ENCODE measurements around the gene PPIP5K2. TPM values are rescaled to one million over a fixed set of nuclear protein-coding genes. Genes with fewer than 3 reads are reported as not detected.
A peak's percentile ranks its signal among the peaks of the same experiment; 100 is the strongest.

The PPIP5K2 gene
- total RNA-seq, 1 experiment from 2014 or later, result 75.6 TPM

DNA sequence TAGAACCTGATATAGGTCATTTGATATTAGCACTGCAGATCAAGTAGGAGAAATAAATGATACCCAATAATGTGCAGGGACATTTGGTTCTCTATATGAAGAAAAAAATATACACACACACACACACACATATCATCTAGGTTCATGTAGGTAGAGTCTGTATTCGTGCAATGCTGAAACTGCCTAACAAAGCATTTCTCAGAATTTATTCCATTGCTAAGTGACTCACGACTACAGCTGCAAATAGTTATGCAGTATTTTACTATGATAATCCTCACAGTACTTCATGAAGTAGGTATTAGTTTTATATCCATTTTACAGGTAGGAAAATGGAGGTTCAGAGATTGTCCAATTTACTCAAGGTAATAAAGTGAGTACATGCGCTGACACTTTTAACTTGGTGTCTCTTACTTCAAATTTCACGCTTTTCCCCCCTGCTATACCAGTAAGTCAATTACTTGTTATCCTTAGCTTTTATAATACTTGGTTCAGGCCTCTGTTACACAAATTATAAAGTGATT is 2.6 kb upstream of the PPIP5K2 start:
- no peak overlapping the region for H3K27ac ChIP-seq (ENCODE audit: low read depth, low read length, poor library complexity, severe bottlenecking)
- no peaks in the 10 kb centered on the region for H3K9me3 ChIP-seq (ENCODE audit: low read depth, low read length, poor library complexity, severe bottlenecking)
- TF ChIP-seq, protein P1, sequence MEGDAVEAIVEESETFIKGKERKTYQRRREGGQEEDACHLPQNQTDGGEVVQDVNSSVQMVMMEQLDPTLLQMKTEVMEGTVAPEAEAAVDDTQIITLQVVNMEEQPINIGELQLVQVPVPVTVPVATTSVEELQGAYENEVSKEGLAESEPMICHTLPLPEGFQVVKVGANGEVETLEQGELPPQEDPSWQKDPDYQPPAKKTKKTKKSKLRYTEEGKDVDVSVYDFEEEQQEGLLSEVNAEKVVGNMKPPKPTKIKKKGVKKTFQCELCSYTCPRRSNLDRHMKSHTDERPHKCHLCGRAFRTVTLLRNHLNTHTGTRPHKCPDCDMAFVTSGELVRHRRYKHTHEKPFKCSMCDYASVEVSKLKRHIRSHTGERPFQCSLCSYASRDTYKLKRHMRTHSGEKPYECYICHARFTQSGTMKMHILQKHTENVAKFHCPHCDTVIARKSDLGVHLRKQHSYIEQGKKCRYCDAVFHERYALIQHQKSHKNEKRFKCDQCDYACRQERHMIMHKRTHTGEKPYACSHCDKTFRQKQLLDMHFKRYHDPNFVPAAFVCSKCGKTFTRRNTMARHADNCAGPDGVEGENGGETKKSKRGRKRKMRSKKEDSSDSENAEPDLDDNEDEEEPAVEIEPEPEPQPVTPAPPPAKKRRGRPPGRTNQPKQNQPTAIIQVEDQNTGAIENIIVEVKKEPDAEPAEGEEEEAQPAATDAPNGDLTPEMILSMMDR (conservative IDR thresholded peaks at IDR 0.05; ENCODE audit: low read depth, low read length), result no peak
- TF ChIP-seq EZH2 (IDR thresholded peaks at IDR 0.05; ENCODE audit: borderline replicate concordance, low read depth, low read length, poor library complexity, severe bottlenecking), result no peak
- DNase-seq (ENCODE audit: low spot score), result no peak
- intact Hi-C loops (cut with micrococcal nuclease; ENCODE audit: unreplicated experiment), result no loop called here
- POLR2A ChIA-PET (ENCODE audit: low non-redundant PET), result no interaction called here
- no peaks in the 10 kb centered on the region for H3K4me1 ChIP-seq (ENCODE audit: insufficient read depth, low read length, poor library complexity, severe bottlenecking)
- no peak overlapping the region for H3K4me3 ChIP-seq (ENCODE audit: low read depth, low read length, poor library complexity, severe bottlenecking)
- BruUV-seq (replicated peaks), result no TSS peak
- CTCF ChIA-PET, result no interaction called here
- no peaks in the 10 kb centered on the region for H3K27me3 ChIP-seq (replicated peaks; ENCODE audit: insufficient read depth, low read depth, low read length, poor library complexity)
- H3K36me3 ChIP-seq (ENCODE audit: insufficient read depth, low read length, poor library complexity, severe bottlenecking), result no peaks in the 10 kb centered on the region

DNA sequence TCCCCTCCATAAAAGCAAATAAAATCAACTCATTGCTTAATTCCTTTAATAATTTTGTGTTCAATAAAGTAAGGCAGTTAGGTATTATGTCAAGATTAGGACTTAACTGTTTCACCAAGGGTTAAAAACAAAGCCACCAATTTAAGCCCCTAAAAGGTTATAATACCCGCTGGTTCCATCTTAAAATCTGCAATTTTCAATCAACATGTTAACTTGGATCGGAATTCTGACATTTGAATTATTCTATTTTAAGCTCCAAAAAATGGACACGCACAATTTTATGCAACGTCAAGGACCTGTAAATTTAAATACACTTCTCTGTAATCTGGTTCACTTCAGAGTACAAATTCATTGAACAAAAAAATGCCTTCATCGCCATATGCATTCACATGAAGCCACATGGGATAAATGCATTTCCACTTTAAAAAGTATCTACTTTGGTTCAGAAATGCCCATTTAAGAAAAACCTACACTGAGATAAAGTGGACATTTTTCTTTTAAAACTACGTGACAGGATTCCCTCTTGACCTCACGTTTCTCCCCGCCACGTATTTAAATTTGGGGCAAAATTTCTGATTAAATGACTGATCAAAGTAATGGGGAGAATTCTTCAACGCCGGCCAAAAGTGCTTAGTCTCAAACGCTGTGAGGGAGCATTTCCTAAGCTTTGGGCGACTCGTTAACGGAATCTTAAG is 884 bp upstream of the PPIP5K2 start:
- TF ChIP-seq, protein P1 (conservative IDR thresholded peaks at IDR 0.05; ENCODE audit: low read depth, low read length), result no peak
- TF ChIP-seq EZH2 (IDR thresholded peaks at IDR 0.05; ENCODE audit: borderline replicate concordance, low read depth, low read length, poor library complexity, severe bottlenecking), result no peak

DNA sequence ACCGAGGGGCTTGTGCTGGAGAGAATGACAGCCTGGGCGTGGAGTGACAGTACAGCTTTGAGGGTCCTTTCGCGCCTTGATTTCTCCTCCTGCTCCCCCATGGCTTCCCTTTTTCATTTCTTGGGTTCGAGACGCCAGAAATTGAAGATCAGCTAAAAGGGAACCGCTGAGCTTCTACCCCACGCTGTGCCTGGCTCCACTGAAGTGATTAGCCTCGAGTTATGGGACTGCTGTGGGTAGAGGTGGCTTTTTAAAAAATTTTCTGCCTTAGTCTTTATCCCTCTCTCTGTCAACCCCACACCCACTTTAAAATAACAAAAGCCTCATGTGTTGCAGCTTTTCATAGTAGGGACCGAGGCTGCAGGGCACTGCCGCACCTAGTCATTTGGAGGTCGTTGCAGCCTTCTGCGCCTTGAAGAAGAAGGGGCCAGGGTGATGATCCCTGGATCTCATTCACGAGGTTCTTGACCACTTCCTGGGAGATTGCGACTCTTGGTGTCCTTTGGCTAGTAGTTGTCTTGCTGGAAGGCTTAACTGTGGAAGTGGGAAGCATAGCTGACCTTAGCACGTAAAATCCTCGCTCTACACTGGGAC is 603 bp downstream of the PPIP5K2 start:
- Histone ChIP-seq H3K27me3 (replicated peaks; ENCODE audit: insufficient read depth, low read depth, low read length, poor library complexity) (no peaks in the 10 kb centered on the region), H3K27ac (ENCODE audit: low read depth, low read length, poor library complexity, severe bottlenecking) (peak overlapping the region; percentile 94), H3K9me3 (ENCODE audit: low read depth, low read length, poor library complexity, severe bottlenecking) (no peaks in the 10 kb centered on the region), H3K4me1 (ENCODE audit: insufficient read depth, low read length, poor library complexity, severe bottlenecking) (no peaks in the 10 kb centered on the region), H3K4me3 (ENCODE audit: low read depth, low read length, poor library complexity, severe bottlenecking) (peak overlapping the region; percentile 78), H3K36me3 (ENCODE audit: insufficient read depth, low read length, poor library complexity, severe bottlenecking) (no peaks in the 10 kb centered on the region)
- ChIA-PET POLR2A (ENCODE audit: low non-redundant PET) (no interaction called here), CTCF (interaction anchor here (0.7 kb wide), 1 partner anchor 787 kb away, joined by 3 read pairs; no protein-coding TSS in a partner anchor)
- intact Hi-C loops (cut with micrococcal nuclease; ENCODE audit: unreplicated experiment), result no loop called here
- TF ChIP-seq, protein P1 (conservative IDR thresholded peaks at IDR 0.05; ENCODE audit: low read depth, low read length), result no peak
- TF ChIP-seq EZH2 (IDR thresholded peaks at IDR 0.05; ENCODE audit: borderline replicate concordance, low read depth, low read length, poor library complexity, severe bottlenecking), result no peak
- no TSS peak for BruUV-seq (replicated peaks)
- peak; percentile 35 for DNase-seq (ENCODE audit: low spot score)

More for the DNA sequence above, 884 bp upstream of the PPIP5K2 start:
- CTCF ChIA-PET, result no interaction called here
- H3K4me1 ChIP-seq (ENCODE audit: insufficient read depth, low read length, poor library complexity, severe bottlenecking), result no peaks in the 10 kb centered on the region
- TSS peak; percentile 93 for BruUV-seq (replicated peaks)
- peak overlapping the region; percentile 94 for H3K27ac ChIP-seq (ENCODE audit: low read depth, low read length, poor library complexity, severe bottlenecking)
- no peaks in the 10 kb centered on the region for H3K27me3 ChIP-seq (replicated peaks; ENCODE audit: insufficient read depth, low read depth, low read length, poor library complexity)
- intact Hi-C loops (cut with micrococcal nuclease; ENCODE audit: unreplicated experiment), result no loop called here
- H3K4me3 ChIP-seq (ENCODE audit: low read depth, low read length, poor library complexity, severe bottlenecking), result peak overlapping the region; percentile 78
- H3K9me3 ChIP-seq (ENCODE audit: low read depth, low read length, poor library complexity, severe bottlenecking), result no peaks in the 10 kb centered on the region
- DNase-seq (ENCODE audit: low spot score), result peak; percentile 39
- H3K36me3 ChIP-seq (ENCODE audit: insufficient read depth, low read length, poor library complexity, severe bottlenecking), result no peaks in the 10 kb centered on the region
- POLR2A ChIA-PET (ENCODE audit: low non-redundant PET), result interaction anchor here (0.5 to 0.6 kb wide), 2 partner anchors 444 to 1671 kb away, joined by 4 to 11 read pairs; partner anchors contain the start of gene NUDT12

All from A673 (cell line).